22Rv1 (cell line): Measurements from ENCODE around the gene PITRM1.

Experiments
- H3K27ac ChIP-seq: fragments of 450-650 bp; 2 replicates; pipeline ENCODE4 v1.5.1; 2017
- ZFX ChIP-seq: fragments of 450-650 bp; IDR thresholded peaks from 2 replicates; pipeline ENCODE4 v1.6.1; 2017; ENCODE audit warnings: antibody characterized with exemption, borderline replicate concordance
- TF ChIP-seq, protein P1 (sequence below): fragments of 450-650 bp; IDR thresholded peaks from 2 replicates; pipeline ENCODE4 v1.5.1; 2017; ENCODE audit warnings: mild to moderate bottlenecking

The PITRM1 gene

GRCh38 chr10:3206511-3207157 lies 34.1 kb upstream of the PITRM1 start:
- no peak overlapping the region for H3K27ac ChIP-seq
- no peak for TF ChIP-seq ZFX
- TF ChIP-seq, protein P1, sequence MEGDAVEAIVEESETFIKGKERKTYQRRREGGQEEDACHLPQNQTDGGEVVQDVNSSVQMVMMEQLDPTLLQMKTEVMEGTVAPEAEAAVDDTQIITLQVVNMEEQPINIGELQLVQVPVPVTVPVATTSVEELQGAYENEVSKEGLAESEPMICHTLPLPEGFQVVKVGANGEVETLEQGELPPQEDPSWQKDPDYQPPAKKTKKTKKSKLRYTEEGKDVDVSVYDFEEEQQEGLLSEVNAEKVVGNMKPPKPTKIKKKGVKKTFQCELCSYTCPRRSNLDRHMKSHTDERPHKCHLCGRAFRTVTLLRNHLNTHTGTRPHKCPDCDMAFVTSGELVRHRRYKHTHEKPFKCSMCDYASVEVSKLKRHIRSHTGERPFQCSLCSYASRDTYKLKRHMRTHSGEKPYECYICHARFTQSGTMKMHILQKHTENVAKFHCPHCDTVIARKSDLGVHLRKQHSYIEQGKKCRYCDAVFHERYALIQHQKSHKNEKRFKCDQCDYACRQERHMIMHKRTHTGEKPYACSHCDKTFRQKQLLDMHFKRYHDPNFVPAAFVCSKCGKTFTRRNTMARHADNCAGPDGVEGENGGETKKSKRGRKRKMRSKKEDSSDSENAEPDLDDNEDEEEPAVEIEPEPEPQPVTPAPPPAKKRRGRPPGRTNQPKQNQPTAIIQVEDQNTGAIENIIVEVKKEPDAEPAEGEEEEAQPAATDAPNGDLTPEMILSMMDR = no peak

DNA sequence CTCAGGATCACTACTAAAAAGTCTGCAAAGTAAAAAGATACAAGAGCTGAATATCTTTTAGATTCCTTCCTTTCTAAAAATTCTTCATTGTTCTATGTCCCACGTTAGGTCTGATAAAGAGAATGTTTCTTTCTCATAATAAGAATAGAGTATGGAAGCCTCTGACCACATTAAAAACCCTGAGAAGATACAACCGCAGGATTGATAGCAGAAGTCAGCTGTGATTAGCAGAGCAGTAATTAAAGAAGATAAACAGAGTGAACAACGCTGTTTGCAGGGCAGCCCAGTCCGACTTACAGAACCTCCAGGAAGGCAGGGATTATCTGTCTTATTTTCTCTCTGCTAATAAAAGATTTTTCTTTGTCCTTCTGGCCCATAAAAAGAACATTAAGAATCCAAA lies 31.4 kb upstream of the PITRM1 start:
- H3K27ac ChIP-seq = no peak overlapping the region
- TF ChIP-seq ZFX = no peak
- TF ChIP-seq, protein P1 = no peak

- no peak for TF ChIP-seq ZFX
- TF ChIP-seq, protein P1 = no peak
- H3K27ac ChIP-seq = no peak overlapping the region
Observed at GRCh38 chr10:3203016-3203811, 30.6 kb upstream of the PITRM1 start.

- TF ChIP-seq, protein P1 = no peak
- no peak for TF ChIP-seq ZFX
Observed at GRCh38 chr10:3201796-3202195, 29.2 kb upstream of the PITRM1 start.

GRCh38 chr10:3199488-3199887 lies 26.9 kb upstream of the PITRM1 start:
- no peak overlapping the region for H3K27ac ChIP-seq
- TF ChIP-seq, protein P1 = no peak
- no peak for TF ChIP-seq ZFX

More at GRCh38 chr10:3201796-3202195, 29.2 kb upstream of the PITRM1 start:
- no peak overlapping the region for H3K27ac ChIP-seq

- TF ChIP-seq, protein P1 = no peak
- TF ChIP-seq ZFX = no peak
- H3K27ac ChIP-seq = no peak overlapping the region
Observed at GRCh38 chr10:3198900-3199299, 26.3 kb upstream of the PITRM1 start.

DNA sequence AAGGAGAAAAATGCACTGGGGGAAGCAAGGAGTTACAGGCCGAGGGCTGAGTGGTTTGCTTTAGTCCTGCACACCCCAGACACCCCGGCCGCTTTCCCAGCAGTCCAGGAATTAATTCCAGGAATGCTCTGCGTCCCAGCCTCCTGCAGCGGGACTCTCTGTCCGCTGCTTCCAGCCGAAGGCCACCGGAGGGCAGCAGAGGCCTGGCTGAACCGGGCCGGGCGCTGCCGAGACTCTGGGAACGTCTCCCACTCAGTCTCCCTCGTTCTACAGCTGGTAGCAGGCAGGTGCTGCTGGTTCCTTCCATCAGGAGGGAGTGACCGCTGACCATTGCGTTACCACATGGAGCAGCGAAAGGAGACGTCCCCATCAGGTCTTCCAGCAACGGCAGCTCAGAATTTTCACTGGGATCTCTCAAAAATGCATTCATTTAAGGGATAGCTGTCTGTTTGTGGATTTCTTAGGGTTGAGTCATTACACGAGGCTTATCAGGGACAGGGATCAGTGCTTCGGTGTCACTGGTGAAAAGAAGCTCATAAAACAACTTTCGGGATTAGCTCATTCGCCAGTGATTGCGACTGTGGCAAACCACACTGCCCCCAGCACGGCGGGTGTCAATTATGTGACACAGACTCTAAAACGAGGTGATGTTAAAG lies 24.9 kb upstream of the PITRM1 start:
- TF ChIP-seq, protein P1 = peak; percentile 93
- TF ChIP-seq ZFX = no peak
- H3K27ac ChIP-seq = no peak overlapping the region
